ENCODE data around the gene ZNF511.

ZNF511 gene

DNA sequence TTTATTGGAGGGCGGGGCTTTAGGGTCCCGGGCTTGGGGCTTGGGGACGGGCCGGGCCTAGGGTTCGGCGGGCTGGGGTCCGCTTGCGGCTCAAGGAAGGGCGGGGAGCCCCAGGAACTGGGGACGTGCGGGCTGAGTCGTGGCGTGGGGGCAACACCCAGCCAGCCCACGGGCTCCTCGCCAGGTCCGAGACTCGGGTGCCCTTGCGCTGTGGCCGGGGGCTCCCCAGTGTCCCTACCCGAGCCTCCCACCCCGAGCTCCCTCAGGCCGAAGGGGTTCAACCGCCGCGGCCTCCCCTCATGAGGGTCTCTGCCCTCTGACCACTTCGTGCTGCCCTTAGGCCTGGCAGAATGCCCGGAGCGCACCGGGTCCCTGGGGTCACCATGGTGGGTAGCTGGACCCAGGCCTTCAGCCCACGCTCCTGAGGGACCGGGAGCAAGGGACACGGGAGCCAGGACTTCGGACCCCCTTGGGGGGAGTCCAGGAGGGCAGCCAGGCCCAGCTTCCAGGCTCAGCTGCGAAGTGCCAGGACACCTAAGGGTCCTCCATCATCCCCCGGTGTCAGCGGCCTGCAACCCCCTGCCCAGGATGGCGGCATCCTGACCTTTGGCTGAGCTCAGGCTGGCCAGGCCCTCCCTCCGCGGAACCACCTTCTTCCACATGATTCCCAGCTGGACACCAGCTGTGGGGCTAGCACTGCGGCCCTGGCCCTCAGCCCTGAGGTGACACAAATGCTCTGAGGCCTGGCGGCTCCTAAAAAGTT, 49.6 kb downstream of the ZNF511 start:
- ChIA-PET CTCF (interaction anchor here (1.2 to 3.1 kb wide), 5 partner anchors 12 to 29 kb away, joined by 3 to 16 read pairs (median 4); no protein-coding TSS in a partner anchor), POLR2A (interaction anchor here (0.6 to 0.7 kb wide), 2 partner anchors 14 to 1960 kb away, joined by 3 read pairs; no protein-coding TSS in a partner anchor)
- no peak for DNase-seq (ENCODE audit: extremely low spot score)
- TF ChIP-seq, protein P1, sequence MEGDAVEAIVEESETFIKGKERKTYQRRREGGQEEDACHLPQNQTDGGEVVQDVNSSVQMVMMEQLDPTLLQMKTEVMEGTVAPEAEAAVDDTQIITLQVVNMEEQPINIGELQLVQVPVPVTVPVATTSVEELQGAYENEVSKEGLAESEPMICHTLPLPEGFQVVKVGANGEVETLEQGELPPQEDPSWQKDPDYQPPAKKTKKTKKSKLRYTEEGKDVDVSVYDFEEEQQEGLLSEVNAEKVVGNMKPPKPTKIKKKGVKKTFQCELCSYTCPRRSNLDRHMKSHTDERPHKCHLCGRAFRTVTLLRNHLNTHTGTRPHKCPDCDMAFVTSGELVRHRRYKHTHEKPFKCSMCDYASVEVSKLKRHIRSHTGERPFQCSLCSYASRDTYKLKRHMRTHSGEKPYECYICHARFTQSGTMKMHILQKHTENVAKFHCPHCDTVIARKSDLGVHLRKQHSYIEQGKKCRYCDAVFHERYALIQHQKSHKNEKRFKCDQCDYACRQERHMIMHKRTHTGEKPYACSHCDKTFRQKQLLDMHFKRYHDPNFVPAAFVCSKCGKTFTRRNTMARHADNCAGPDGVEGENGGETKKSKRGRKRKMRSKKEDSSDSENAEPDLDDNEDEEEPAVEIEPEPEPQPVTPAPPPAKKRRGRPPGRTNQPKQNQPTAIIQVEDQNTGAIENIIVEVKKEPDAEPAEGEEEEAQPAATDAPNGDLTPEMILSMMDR (IDR thresholded peaks at IDR 0.05; ENCODE audit: control extremely low read depth, extremely low read depth, low read depth, missing control alignments), result no peak

GRCh38 chr10:133358925-133359310, 50.2 kb downstream of the ZNF511 start:
- TF ChIP-seq, protein P1 (IDR thresholded peaks at IDR 0.05; ENCODE audit: control extremely low read depth, extremely low read depth, low read depth, missing control alignments), result no peak
- ChIA-PET POLR2A (no interaction called here), CTCF (interaction anchor here (1.3 to 1.8 kb wide), 3 partner anchors 11 to 29 kb away, joined by 4 to 9 read pairs (median 4); no protein-coding TSS in a partner anchor)
- no peak for DNase-seq (ENCODE audit: extremely low spot score)

GRCh38 chr10:133359554-133359971, 50.8 kb downstream of the ZNF511 start:
- TF ChIP-seq, protein P1 (IDR thresholded peaks at IDR 0.05; ENCODE audit: control extremely low read depth, extremely low read depth, low read depth, missing control alignments), result no peak
- no peak for DNase-seq (ENCODE audit: extremely low spot score)
- ChIA-PET CTCF (interaction anchor here (1.3 to 1.8 kb wide), 3 partner anchors 11 to 30 kb away, joined by 4 to 9 read pairs (median 4); no protein-coding TSS in a partner anchor), POLR2A (no interaction called here)

- DNase-seq (ENCODE audit: extremely low spot score), result no peak
- ChIA-PET POLR2A (interaction anchor here (1.5 kb wide), 1 partner anchor 10 kb away, joined by 4 read pairs; no protein-coding TSS in a partner anchor), CTCF (interaction anchor here (1.1 to 3.0 kb wide), 4 partner anchors 18 to 31 kb away, joined by 3 to 21 read pairs (median 6); no protein-coding TSS in a partner anchor)
- TF ChIP-seq, protein P1 (IDR thresholded peaks at IDR 0.05; ENCODE audit: control extremely low read depth, extremely low read depth, low read depth, missing control alignments), result no peak
Observed at GRCh38 chr10:133359972-133360610, 51.4 kb downstream of the ZNF511 start.

DNA sequence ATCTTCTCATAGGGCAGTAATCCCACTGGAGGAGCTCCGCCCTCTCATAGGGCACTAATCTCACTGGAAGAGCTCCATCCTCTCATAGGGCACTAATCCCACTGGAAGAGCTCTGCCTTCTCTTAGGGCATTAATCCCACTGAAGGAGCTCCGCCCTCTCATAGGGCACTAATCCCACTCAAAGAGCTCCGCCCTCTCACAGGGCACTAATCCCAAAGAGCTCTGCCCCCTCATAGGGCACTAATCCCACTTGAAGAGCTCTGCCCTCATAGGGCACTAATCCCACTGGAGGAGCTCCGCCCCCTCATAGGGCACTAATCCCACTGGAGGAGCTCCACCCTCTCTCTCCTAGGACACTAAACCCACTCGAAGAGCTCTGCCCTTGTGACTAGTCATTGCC, 52.5 kb downstream of the ZNF511 start:
- ChIA-PET CTCF (interaction anchor here (1.1 to 3.0 kb wide), 5 partner anchors 17 to 47 kb away, joined by 3 to 21 read pairs (median 4); no protein-coding TSS in a partner anchor), POLR2A (interaction anchor here (1.5 kb wide), 1 partner anchor 9 kb away, joined by 4 read pairs; no protein-coding TSS in a partner anchor)
- TF ChIP-seq, protein P1 (IDR thresholded peaks at IDR 0.05; ENCODE audit: control extremely low read depth, extremely low read depth, low read depth, missing control alignments), result no peak
- no peak for DNase-seq (ENCODE audit: extremely low spot score)

DNA sequence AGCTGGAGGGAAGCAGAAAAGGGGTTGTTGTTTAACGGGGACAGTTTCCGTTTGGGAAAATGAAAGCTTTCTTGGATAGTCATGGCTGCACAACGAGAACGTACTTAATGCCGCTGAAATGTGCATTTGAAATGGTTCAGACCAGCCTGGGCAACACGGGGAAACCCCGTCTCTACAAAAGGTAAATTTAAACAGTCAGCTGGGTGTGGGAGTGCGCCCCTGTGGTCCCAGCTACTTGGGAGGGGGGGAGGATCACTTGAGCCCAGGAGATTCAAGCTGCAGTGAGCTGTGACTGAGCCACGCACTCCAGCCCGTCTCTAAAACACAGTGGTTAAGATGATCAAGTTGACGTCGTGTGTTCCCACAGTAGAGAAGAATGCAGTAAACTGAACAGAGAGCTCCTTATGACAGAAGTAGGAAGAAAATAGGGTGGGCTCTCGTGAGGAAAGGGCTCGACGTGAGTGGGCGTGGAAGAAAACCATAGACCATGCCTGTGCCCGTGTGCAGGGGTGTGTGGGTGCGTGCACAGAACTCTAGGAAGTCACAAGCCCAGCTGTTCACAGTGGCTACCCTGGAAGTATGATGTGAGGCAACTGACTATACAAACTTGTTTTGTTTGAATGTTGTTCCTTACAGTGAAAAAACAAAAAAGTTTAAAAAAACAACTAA, 53.2 kb downstream of the ZNF511 start:
- TF ChIP-seq, protein P1 (IDR thresholded peaks at IDR 0.05; ENCODE audit: control extremely low read depth, extremely low read depth, low read depth, missing control alignments), result no peak
- no peak for DNase-seq (ENCODE audit: extremely low spot score)
- ChIA-PET POLR2A (interaction anchor here (1.5 kb wide), 1 partner anchor 9 kb away, joined by 4 read pairs; no protein-coding TSS in a partner anchor), CTCF (interaction anchor here (1.1 to 3.0 kb wide), 6 partner anchors 8 to 48 kb away, joined by 3 to 21 read pairs (median 4); no protein-coding TSS in a partner anchor)
